ENCODE data around the gene TGFBR3L.
A peak's percentile ranks its signal among the peaks of the same experiment; 100 is the strongest.
"Not testable (repeated sequence)": the region's sequence is repeated elsewhere in the genome, so short reads cannot be mapped to it uniquely, and the experiment has no call there.

TGFBR3L gene

DNA sequence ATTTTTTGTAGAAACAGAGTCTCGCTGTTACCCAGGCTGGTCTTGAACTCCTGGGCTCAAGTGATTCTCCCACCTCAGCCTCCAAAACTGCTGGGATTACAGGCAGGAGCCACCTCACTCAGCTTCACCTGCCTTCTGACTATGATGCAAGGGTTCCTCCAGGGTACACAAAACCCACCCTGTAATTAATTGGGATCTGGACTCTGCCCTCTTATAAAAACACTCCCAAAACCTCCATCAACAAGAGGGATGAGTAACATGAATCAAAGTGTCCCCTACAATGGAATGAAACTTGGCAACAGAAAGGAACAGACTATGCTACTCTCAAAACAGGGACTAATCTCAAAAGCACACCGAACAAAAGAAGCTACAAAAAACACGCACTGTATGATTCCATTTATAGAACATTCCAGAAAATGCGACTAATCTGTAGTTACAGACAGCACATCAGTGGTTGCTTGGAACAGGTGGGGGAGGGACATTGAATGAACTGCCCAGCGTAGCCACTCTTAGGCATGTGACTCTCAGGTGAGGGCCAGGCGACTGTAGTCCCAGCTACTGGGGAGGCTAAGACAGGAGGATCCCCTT, 37.3 kb upstream of the TGFBR3L start:
- Histone ChIP-seq H3K4me3 (no peak overlapping the region), H3K27ac (no peak overlapping the region)

DNA sequence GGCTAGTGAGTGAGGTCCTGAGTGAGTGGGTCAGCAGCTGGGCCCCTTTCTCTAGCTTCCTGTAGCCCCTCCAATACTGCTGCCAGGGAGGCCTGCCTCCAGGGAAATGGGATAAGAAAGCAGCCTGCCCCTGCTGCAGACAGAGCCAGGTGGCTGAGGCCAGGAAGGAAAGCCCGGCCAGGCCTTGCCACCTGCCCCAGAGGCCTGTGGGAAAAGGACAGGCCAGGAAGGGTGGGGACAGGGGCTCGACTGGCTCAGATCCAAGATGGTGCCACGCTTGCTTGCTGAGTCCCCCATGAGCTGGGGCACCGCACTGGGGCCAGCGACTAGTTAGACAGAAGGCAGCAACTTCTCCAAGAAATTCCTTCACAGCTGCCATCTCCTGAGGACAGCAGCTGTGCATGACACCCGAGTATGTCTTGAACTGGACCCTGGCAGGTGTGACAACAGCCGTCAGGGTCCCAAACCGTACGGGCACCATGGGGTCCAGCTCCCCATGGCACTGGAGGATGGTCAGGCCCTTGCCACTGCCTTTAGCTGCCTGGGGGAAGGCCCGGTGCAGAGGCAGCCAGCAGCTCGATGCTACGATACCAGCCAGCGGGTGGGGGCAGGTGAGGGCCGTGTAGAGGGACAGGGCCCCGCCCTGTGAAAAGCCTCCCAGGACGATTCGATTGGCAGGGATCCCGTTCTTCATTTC, 35.4 kb upstream of the TGFBR3L start:
- Histone ChIP-seq H3K4me3 (no peak overlapping the region), H3K27ac (no peak overlapping the region)

GRCh38 chr19:7879836-7880235, 34.8 kb upstream of the TGFBR3L start:
- Histone ChIP-seq H3K27ac (no peak overlapping the region), H3K4me3 (no peak overlapping the region)

DNA sequence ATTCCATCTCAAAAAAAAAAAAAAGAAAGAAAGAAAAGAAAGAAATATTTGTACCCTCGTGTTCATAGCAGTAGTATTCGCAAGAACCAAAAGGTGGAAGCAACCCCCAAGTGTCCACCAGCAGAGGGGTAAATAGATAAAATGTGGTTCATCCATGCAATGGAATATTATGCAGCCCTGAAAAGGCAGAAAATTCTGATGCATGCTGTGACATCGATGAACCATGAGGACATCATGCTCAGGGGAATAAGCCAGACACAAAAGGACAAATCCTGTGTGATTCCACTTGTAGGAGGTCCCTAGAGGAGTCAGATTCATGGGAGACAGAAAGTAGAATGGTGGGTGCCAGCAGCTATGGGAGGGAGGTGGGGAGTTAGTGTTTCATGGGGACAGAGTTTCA, 32.7 kb upstream of the TGFBR3L start:
- no peak overlapping the region for H3K27ac ChIP-seq
- no peak overlapping the region for H3K4me3 ChIP-seq

GRCh38 chr19:7883105-7883504, 31.5 kb upstream of the TGFBR3L start:
- Histone ChIP-seq H3K4me3 (no peak overlapping the region), H3K27ac (no peak overlapping the region)

- no peak overlapping the region for H3K27ac ChIP-seq
- H3K4me3 ChIP-seq, result no peak overlapping the region
Observed at GRCh38 chr19:7883796-7884570, 30.6 kb upstream of the TGFBR3L start.

GRCh38 chr19:7885818-7886217, 28.8 kb upstream of the TGFBR3L start:
- no peak overlapping the region for H3K27ac ChIP-seq
- no peak overlapping the region for H3K4me3 ChIP-seq

DNA sequence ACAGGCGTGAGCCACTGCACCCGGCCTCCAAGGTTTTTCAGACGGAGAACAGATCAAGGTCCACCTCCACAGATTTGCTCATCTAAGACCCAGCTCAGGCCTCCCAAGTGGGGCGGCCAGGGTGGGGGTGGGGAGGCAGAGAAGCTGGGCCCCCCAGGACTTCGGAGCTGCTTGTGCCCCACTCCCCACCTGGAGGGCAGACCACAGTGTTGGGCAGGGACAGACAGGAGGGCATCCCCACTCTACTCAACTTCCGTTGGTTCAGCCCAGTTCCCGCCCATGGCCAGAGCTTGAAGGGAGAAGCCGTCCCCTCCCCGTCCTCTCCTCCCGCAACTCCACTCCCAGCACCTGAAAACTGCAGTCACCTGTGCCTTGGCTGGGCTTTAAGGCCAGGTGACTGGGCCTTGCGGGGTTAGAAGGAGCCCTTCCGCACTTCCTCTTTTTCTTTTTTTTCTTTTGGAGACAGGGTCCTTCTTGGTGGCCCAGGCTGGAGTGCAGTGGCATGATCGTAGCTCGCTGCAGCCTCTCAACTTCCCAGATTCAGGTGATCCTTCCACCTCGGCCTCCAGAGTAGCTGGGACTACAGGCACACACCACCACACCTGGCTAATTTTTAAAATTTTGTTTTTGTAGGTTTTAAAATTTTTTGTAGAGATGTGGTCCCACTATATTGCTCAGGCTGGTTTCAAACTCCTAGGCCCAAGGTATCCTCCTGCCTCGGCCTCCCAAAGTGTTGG, 27.1 kb upstream of the TGFBR3L start:
- Histone ChIP-seq H3K4me3 (no peak overlapping the region), H3K27ac (peak overlapping the region in 1 of 21 experiments; percentile 61)

DNA sequence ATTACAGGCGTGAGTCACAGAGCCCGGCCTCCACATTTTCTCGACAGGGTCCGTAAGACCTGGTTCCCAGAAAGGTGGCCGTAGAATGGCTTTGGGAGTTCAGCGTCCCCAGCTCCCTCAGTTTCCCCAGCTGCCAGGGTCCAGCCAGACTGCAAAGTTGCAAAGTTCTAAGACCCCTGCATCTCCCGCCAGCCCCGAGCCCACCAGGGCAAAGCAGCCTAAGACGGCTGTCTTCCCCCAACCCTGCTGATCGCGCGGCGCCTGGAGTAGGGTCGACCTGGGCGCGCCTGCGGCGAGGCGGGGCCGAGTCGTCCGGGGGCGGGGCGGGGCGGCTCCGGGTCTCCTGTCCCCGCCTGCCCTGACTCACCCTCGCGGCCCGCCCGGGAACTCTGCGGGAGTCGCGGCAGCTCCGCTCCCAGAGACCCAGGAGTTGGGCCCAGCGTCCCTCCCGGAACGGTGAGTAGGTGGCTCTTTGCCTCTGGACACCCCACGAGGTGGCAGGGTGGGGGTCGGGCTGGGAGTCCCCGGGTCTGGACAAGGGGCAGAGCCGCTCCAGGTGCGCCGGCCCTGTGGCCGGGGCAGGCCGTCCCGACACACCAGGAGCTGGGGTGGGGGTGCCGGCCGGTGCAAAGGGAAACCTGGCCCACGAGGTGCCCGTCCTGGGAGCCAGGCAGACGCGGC, 26.3 kb upstream of the TGFBR3L start, which contains the start of gene LRRC8E:
LRRC8E (plus strand) TSS at position 366 of the 681 bp plus-strand sequence. CDS start 7,094 bp downstream, outside the sequence.
- H3K27ac ChIP-seq, result peak within 1 kb of the TSS; percentile 14 to 91 (median 80)
- peak within 1 kb of the TSS; percentile 32 to 57 (median 49) for H3K4me3 ChIP-seq

- peak overlapping the region; percentile 32 to 57 (median 49) for H3K4me3 ChIP-seq
- peak overlapping the region; percentile 14 to 91 (median 80) for H3K27ac ChIP-seq
Observed at GRCh38 chr19:7888826-7889217, 25.8 kb upstream of the TGFBR3L start.

DNA sequence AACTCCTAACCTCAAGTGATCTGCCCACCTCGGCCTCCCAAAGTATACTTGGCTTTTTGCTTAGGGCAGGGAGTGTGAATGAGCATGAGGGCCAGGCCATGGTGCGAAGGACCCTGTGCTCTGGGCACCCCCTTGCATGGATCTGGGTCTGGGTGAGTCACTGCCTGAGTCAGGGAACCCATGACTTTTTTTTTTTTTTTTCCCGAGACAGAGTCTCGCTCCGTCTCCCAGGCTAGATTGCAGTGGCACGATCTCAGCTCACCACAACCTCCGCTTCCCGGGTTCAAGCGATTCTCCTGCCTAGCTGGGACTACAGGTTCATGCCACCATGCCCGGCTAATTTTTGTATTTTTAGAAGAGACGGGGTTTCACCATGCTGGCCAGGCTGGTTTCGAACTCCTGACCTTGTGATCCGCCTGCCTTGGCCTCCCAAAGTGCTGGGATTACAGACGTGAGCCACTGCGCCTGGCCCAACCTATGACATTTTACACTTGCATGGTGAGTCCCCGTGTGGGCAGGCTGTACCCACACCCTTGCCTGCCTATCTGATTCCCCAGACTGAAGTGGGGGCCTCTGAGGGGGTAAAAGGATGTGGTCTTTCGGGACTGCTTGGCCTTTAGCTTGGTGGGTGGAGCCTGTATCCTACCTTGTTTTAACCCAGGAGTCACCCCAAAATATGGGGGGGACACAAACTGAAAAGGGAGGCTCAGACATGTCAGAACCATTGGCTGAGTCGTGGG, 21.1 kb upstream of the TGFBR3L start:
- not testable (repeated sequence) for H3K27ac ChIP-seq, H3K4me3 ChIP-seq

DNA sequence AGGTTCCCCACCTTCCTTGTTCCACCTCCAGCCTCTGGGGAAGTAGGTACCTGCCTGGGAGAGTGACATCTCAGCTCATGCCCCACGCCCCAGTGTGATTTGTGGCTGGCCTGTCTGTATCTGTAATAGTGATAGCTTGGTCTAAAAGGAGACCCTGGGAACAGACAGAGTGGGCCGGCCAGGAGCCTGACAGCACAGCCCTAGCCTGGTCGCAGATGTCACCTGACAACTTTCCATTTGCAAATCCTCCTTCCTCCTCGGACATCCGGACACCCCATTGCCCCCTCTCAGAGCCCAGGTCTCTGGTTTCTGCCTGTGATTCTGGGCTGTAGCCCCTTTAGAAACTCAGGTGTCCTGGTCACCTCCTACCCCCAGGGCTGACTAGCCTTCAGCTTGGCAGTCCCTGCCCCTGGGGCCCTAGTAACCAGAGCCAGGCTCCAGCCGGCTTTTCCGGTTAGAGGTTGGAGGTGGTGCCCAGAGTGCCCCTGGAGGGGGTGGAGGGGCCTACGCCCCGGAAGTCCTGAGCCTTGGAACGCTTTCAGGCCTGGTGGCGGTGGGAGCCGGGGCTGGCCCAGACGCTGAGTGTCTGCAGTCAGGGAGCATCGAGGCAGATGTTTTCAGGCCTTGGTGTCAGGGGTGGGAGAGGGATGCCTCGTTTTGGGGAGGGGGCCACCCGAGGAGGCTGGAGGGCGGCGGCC, 19.9 kb upstream of the TGFBR3L start:
- peak overlapping the region in 7 of 21 experiments; percentile 35 to 63 (median 43) for H3K27ac ChIP-seq
- H3K4me3 ChIP-seq, result no peak overlapping the region

- Histone ChIP-seq H3K27ac (peak overlapping the region in 4 of 21 experiments; percentile 35 to 59 (median 43)), H3K4me3 (no peak overlapping the region)
Observed at GRCh38 chr19:7895565-7895964, 19.1 kb upstream of the TGFBR3L start.

GRCh38 chr19:7897292-7897691, 17.3 kb upstream of the TGFBR3L start:
- no peak overlapping the region for H3K4me3 ChIP-seq
- peak overlapping the region in 9 of 21 experiments; percentile 30 to 79 (median 61) for H3K27ac ChIP-seq

GRCh38 chr19:7898967-7899366, 15.7 kb upstream of the TGFBR3L start:
- Histone ChIP-seq H3K27ac (no peak overlapping the region), H3K4me3 (no peak overlapping the region)

GRCh38 chr19:7899751-7900378, 14.8 kb upstream of the TGFBR3L start:
- no peak overlapping the region for H3K4me3 ChIP-seq
- peak overlapping the region in 20 of 21 experiments; percentile 32 to 95 (median 82) for H3K27ac ChIP-seq

DNA sequence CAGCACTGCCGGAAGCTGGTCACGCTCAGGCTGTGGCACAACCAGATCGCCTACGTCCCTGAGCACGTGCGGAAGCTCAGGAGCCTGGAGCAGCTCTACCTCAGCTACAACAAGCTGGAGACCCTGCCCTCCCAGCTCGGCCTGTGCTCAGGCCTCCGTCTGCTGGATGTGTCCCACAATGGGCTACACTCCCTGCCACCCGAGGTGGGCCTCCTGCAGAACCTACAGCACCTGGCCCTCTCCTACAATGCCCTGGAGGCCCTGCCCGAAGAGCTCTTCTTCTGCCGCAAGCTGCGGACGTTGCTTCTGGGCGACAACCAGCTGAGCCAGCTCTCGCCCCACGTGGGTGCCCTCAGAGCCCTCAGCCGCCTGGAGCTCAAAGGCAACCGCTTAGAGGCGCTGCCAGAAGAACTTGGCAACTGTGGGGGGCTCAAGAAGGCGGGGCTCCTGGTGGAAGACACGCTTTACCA, 14.2 kb upstream of the TGFBR3L start:
- no peak overlapping the region for H3K4me3 ChIP-seq
- peak overlapping the region; percentile 31 to 95 (median 80) for H3K27ac ChIP-seq

Measured in skin epidermis (tissue), 12 donors.